Mucosa of gallbladder (tissue), 1 donor: ENCODE data around the gene VAV2. TPM values are rescaled to one million over a fixed set of nuclear protein-coding genes. Genes with fewer than 3 reads are reported as not detected.

Experiments
- DNase-seq: peaks from one replicate; pipeline ENCODE4 v3.0.0-alpha.2; 2020; ENCODE audit warnings: low spot score
- total RNA-seq: library from RNA; stranded (reverse); gene quantifications from one replicate; pipeline ENCODE4 v1.2.1, GENCODE V29; 2021
- donor health status: DM: no; HTN: no; CAD: no.

VAV2 gene
- total RNA-seq, 1 donor from 2014 or later, result 64.4 TPM

DNA sequence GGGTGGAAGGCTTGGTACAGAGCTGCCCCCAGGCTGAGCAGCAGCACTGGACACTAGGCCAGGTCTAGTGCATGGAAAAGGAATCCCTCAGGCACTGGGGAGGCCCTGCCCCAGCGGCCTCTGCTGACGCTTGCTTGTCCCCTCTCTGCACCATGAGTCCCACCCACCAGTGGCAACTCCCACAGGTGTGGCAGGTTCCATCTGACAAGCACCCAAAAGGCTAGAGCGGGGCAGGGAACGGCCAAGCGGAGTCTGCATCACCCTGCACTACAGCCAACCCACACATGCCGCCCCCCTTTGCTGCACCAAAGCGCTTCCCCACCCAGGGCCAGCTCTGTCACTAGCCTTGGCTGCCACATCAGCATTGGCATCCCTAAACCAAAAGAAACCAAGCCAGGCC lies 138.8 kb downstream of the VAV2 start:
- DNase-seq, result no peak

DNA sequence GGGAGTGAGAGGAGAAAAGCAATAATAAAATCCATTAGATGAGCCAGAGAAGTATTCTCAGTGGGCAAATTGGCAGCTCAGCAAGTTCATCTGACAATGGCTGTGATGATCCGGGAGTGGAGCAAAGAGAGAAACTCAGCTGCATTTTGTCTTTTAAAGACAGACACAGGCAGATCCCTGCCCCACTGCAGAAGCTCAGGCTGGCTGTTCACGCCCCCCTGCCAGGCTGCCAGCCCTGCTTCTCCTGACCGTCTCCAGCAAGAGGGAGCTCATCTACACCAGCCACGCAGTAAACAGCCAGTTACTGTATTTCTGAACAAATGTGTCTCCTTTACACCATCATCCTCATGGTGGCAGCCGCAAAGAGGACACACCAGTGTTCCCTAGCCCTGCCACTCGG lies 139.7 kb downstream of the VAV2 start:
- no peak for DNase-seq

DNA sequence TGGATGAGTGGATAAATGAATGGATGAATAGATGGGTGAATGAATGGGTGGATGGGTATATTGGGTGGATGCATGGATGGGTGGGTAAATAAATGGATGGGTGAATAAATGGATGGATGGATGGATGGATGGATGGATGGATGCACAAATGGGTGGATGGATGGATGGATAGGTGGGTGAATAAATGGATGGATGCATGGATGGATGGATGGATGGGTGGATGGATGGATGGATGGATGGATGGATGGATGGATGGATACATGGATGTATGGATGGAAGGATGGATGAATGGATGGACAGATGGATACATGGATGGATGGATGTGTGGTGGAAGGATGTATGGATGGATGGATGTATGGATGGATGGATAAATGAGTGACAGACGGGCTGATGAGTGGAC lies 140.4 kb downstream of the VAV2 start:
- DNase-seq, result no peak

DNA sequence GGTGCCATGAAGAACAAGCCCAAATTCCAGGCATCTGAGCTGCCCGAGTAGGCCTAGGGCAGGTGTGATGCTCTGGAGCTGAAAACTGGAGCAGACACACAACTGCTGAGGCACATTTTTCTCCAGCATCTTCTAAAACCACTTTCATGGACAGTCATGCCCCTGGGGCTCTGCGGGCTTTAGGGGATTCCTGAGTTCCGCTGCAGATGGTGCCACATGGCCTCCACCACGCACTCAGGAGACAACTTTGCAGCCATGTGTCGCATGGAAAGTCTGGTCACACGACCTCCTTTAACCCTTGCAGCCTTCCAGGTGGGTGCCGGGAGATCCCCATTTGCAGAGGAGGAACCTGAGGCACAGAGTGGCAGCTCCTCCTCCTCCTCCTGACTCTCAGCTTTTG lies 141.2 kb downstream of the VAV2 start:
- no peak for DNase-seq

DNA sequence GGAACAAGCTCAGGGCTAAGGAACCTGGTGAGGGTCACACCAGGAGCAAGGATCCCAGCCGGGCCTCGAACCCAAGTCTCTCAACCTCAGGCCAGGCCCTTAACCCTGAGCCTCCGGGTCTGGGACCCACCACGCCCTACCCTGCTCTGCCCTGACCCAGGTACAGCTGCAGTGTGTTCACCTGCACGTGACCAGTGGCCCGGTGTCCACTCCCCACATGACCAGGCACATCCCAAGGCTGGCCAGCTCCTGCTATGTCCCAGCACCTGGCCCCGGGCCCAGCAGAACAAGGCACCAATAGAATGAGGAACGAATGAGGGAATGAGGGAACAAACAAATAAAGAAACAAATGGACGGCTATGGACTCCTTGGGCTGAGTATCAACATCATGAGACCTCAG lies 142.0 kb downstream of the VAV2 start:
- DNase-seq, result no peak

DNA sequence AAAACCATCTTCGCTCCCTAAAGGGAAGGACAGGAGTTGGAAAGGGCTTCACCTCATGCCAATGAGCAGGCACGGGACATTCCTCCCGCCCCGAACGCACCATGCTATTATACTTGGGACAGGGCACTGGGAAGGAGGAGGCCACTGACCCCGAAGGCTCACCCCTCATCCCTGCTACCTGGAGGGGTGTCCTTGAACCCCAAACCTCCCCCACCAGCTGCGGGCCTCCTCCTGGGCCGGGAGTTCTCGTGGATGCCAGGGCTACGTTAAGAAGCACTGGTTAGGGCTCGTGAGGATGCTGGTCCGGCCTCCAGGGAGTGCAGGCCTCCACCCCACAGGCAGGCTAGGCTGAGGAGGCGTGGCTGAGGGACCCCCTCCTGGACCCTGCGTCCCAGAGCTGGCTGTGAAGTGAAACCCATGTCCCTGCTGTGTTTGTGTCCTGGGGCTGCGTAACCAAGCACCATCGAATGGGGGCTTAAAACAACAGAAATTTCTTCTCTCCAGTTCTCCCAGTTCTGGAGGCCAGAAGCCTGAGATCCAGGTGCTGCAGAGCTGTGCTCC lies 142.9 kb downstream of the VAV2 start:
- no peak for DNase-seq

DNA sequence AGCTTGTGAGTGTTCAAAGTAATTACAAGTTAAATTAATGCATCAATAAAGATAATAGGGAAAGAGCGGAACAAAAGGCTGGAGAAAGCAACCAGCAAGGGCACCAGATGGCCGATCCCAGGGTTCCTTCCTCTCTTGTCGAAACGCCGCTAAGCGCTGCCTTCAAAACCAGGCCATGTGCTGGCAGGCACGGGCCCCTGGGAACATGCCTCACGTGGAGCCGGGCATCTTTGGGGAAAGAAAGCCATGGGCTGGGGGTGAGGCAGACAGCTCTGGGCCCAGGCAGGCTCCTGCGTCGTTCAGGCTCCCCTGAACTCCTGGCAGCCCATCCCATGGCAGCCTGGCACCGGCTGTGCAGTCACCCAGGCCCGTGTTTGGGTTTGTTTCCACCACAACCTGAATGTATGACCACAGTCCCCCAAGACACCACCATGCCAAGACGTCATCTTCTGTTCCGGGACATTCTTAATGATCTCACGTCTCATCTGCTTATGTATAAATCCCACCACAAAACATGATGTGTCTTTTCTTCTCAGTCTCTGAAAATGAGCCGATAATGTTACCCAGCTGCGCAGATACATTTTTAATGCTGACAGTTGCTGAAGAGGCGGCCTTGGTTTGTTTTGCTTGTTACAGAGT lies 143.5 kb downstream of the VAV2 start:
- DNase-seq, result no peak

DNA sequence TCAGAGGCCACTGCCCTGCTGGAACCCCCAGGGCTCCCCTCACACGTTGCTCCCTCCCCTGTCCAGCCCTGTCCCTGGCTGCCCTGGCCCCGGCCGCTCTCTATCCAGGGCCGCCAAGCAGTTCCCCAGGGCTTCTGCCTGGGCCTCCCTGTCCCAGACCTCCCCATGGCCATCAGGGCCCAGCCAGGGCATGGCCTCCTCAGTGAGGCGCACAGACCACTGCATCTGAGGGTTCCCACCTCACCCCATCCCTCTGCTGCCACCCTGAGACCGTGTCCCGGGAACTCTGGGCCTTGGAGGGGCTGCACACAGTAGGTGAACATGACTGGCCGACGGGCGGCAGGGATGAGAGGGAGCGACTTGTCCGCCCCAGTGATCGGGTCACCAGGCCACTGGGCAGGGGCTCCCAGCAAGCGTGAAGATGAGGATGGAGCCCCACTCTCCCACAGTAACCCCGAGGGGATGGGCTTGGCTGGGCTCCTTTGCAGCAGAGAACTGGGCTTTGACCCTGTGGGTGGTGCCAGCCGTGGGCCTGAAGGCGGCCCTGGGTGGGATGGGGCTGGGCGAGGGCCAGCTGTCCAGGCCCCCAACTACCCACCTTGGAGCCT lies 145.5 kb downstream of the VAV2 start:
- DNase-seq, result no peak

DNA sequence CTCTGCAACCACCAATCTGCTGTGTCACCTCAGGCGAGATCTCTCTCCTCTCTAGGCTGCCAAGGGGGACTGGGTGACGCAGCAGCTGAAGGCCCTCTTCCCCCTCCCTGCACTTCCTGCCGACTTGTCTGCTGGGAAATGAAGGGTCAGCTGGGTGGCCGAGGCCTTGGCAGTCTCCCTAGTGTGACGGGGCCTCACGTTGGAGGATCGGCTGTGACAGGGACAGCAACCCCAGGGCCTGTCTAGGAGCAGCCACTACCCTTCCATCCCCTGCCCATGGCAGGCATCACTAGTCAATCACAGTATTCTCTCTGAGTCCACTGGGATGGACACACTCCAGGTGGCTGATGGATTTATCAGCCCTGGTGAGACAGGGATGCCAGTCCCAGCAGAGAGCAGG lies 146.7 kb downstream of the VAV2 start:
- peak; percentile 67 for DNase-seq

DNA sequence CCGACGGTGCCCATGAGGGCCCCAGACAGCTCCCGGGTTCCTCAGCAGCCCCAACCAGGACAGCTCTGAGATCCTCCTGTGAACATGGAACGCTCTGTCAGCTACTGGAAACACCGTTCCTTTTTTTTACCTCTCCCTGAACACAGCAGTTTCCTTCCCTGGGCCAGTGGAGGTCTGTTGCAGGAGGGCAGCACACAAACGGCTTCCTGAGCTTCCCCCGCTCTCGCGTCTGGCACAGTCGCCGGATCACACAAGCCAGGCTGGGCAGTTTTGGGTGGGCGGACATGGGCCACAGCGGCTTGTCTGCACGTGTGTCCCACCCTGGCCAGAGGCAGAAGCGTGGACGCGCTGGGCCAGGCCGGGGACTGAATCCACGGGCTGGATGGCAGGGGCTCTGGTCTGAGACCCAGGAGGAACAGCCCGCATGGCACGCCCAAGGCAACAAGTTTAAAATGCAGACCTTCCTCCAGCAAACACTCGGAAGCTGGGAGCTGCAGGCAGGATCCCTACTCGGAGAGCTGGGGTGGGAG lies 147.2 kb downstream of the VAV2 start:
- DNase-seq, result no peak

DNA sequence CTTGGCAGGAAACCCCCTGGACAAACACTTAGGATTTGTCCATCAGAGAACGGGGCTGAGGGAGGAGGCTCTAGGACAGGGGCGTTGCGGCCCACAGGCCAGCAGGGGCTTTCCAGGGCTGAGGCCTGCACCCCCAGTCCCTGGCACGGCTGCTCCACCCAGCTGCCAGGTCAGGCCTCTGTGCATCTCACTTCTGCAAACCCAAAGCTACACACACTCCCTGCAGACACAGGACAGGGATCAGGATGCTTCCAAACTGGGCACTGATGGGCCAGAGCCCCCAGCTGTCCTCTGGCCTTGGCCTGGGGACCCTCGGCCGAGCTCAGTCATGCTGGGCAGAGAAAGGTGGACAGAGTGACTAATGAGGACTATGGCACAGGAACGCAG lies 147.7 kb downstream of the VAV2 start:
- DNase-seq, result no peak

DNA sequence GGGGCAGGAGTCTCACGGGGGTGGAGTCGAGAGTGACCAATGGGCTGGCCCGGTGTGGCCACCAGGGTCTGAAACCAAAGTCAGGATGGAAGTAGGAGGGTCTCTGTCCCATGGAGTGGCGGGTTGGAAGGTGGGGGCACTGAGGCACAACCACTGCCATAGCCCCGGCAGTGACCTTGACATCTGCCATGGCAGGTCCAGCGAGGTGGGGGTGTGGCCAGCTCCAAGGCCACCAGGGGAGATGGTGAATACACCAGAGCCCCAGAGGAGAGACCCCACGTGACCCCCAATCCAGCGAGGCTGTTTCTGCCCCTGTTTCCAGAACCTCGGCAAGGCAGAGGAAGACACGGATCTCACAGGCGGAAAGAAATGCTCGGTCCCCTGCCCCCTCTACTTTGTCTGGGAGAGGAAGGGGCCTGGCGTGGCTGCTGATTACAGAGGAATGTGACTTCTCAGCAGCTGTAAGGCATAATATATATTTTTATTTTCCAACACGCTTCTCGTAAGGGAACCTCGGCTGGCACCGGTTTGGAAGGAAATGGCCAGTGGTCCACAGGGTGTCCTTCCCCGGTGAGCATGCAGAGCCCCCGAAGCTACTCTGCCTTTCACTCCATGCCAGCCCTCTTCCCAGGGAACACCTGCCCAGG lies 148.2 kb downstream of the VAV2 start:
- no peak for DNase-seq

DNA sequence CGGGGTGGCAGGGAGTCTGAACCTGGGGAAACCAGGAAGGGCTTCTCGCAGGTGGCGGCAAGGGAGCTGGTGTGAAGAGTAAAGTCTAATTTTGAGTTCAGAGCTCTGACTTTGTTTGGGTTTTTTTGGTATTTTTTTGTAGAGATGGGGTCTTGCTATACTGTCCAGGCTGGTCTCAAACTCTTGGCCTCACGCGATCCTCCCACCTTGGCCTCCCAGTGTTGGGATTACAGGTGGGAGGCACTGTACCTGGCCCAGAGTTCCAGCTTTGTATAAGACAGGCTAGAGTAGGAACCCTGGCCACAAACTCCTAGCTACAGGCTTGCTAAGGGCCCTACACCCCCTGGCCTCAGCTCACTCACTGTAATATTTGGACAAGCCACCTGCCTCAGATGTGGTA lies 148.9 kb downstream of the VAV2 start:
- DNase-seq, result no peak

DNA sequence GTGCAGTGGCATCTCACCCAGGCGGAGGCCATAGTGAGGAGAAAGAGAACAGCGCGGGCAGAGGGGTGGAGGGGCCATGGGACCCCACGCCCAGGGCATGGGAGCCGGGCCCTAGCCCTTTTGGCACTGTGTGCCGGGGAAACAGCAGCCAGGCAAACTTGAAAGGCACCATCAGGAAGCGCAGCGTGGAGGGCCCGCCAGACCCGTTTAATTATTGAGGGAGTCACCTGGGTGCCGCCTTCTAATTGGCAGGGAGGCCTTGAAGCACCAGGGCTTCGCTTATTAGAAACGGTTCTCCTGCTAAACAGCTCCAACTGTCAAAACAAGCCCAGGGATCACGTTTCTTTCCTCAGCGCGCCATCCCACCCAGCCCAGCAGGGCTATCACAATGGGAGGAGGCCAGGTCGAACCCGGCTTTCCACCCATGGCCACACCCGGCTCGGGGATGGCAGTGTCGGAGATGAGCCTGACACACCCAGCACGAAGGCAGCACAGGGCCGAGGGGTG lies 149.3 kb downstream of the VAV2 start:
- no peak for DNase-seq

DNA sequence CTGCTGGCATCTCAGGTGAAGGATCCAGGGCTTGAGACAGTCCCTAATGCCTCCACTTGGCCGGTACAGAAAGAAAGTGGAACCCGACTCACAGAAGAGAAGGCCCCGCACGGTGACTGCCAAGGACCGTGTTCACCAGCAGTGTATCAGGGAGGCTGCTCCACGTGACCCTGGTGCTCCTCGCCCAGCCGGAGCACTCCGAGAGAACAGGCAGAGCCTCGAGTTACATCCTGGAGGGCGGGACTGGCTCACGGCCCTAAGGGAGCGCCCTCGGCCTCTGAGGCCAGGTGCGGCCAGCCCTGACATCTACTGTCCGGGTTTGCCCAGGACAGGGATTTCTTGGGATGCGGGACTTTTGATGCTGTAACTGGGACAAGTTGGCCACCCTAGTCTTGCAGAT lies 149.9 kb downstream of the VAV2 start:
- DNase-seq, result peak; percentile 55

DNA sequence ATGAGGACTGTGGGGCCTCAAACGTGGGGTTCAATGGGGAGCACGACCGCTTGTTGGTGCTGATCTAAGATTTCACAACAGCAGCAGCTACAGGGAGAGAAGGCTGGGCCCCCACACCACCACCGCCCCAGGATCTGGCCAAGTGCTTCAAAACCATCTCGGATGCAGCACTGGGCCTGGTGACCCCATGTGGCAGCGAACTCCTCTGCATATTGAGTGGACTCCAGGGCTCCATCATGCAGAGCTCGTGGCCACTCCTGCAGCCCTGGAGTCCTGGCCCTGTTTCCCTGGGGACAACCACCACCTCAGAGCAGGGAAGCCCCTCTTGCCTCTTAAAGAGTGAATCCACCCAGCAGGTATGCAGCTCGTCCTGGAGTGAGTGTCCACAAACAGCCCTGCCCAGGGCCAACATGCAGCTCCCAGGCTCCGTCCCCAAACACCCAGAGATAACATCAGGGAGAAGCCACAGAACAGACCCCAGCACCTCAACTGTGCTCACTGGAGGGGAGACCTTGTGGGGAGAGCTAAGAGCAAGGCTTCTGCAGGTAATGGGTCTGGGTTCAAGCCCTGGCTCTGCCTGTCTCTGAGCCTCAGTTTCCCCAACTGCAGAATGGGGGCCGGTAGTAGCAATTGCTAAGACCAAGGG lies 150.8 kb downstream of the VAV2 start:
- no peak for DNase-seq

DNA sequence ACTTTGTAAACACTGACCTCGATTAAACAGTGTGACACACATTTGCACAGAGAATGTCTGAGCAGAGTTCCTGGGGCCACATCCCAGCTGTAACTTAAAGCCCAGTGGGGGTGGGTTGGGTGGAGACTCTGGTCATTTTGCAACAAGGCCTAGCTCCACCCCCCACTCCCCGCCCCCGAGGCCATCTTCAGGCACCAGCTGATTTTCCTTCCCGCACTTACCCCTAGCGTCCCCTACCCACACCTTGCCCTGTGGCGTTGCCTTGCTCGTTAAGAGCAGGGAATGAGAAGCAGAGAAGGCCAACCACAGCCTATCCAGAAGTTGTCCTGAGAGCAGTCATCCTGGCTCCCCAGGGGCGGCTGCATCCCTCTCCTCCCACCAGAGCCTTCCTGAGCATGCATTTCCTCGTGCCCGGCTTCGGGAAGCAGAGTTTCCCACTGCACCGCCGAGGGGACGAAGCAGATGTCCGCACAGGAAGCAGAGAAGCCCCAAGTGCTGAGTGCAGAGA lies 152.2 kb downstream of the VAV2 start:
- no peak for DNase-seq

DNA sequence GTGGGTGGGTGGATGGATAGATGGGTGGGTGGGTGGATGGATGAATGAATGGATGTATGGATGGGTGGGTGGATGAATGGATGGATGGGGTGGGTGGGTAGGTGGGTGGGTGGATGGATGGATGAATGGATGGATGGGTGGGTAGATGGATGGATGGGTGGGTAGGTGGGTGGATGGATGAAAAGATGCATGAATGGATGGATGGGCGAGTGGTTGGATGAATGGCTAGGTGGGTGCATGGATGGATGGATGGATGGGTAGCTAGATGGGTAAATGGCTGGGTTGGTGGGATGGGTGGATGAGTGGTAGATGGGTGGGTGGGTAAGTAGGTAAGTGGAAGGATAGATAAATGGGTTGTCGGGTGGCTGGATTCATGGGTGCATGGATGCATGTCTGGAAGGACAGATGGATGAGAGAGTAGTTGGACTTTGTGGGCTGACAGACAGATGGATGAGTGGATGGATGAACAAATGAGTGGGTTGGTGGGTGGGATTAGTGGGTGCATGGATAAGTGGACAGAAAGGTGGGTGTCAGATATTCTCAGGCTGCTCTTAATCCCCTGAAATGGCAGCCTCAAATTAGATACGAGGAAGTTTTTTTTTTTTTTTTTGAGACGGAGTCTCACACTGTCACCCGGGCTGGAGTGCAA lies 153.1 kb downstream of the VAV2 start:
- DNase-seq, result no peak

DNA sequence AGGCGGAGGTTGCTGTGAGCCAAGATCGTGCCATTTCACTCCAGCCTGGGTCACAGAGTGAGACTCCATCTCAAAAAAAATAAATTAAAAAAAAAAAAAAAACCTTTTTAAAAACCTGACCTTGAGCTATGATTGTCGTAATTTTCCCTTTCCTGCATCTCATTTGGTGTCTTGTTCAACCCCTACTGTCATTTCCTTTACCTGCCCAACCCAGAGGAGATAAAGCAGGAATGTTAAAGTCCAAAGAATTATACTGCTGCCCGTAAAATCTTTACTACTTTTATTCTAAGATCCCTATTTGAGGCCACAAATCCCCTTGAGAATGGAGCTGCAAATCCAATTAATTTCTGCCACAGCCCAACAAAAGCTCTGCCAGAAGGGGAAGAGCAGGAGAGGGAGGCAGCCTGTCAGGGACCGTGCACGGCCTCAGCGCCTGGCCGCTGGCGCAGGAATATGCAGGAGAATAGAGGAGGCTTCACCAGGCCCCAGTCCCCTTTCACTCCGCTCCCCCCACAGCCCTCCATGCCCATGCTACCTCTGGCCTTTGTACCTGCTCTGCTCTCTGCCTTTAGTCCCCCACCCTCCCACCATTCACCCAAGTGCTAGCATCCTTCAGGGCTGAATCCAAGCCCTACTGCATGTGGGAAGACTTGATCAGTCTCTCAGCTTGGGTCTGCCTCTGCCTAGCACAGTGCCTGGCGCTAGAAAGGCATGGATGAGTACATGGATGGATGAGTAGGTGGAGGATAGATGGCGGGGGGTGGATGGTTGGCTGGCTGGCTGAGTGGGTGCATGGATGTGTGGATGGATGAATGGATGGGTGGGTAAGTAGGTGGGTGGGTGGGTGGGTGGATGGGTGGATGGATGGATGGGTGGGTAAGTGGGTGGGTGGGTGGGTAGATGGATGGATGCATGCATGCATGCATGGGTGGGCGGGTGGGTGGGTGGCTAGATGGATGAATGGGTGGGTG lies 154.2 kb downstream of the VAV2 start:
- DNase-seq, result no peak

DNA sequence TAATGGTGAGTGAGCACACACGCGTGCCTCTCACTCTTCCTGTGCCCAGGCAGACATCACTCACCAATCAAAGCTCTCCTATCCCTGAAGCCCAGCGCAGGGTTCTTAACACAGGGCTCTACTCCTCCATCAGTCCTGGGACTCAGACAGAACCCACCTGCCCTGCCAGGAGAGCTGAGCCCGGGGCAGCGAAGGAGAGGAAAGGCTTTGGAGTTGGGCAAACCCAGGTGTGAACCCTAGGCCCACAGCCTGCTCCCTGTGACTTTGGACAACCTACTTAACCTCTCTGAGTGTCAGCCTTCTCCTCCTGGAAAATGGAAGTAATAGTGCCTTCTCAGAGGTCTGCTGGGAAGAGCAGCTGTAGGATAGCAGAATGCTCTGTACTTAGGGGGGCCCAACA lies 155.3 kb downstream of the VAV2 start:
- DNase-seq, result no peak
